Fibroblast of lung (primary cell): ENCODE measurements around the gene FBN1.

Source experiments
- CTCF ChIP-seq, 2 donors: IDR thresholded peaks in 1 of 2; conservative IDR thresholded peaks in 1 of 2; 1 replicate in 1 of 2; 2 replicates in 1 of 2; pipeline ENCODE4 v1.5.1; 2011 to 2012; ENCODE audit warnings: low read length in 2 of 2, control low read depth in 1 of 2, inconsistent platforms in 1 of 2, low read depth in 1 of 2, mild to moderate bottlenecking in 1 of 2
- EZH2 ChIP-seq: IDR thresholded peaks from 2 replicates; pipeline ENCODE4 v1.5.1; 2012; ENCODE audit warnings: low read length, control low read depth, mild to moderate bottlenecking; ENCODE audit errors: missing control alignments

GRCh38 chr15:48371550-48371949 is 274.0 kb downstream of the FBN1 start:
- TF ChIP-seq EZH2: no peak
- TF ChIP-seq CTCF (conservative IDR thresholded peaks at IDR 0.05 in 1 of 2, IDR thresholded peaks at IDR 0.05 in 1 of 2; ENCODE audit: low read depth in 1 of 2, low read length in 2 of 2): no peak
